Stomach (tissue), 4 donors: ENCODE data around the gene LAMB1.
"Not testable (repeated sequence)": the region's sequence is repeated elsewhere in the genome, so short reads cannot be mapped to it uniquely, and the experiment has no call there.

Source experiments
- CTCF ChIP-seq, 7 experiments: fragments of 450-650 bp in 4 of 7; fragments of 200-600 bp in 3 of 7; sonication (generic) in 3 of 7; IDR thresholded peaks; one replicate each; pipeline ENCODE4 v1.5.1; 2016 to 2019; ENCODE audit warnings: antibody characterized with exemption in 7 of 7, control low read depth in 2 of 7, mild to moderate bottlenecking in 1 of 7
- EP300 ChIP-seq: sonication (generic); formaldehyde crosslinking; IDR thresholded peaks from one replicate; pipeline ENCODE4 v1.6.1; 2017; ENCODE audit warnings: antibody characterized with exemption
- POLR2AphosphoS5 ChIP-seq, 3 donors: sonication (generic); formaldehyde crosslinking; IDR thresholded peaks; one replicate each; pipeline ENCODE4 v1.6.1; 2016; ENCODE audit warnings: antibody characterized with exemption in 3 of 3

DNA sequence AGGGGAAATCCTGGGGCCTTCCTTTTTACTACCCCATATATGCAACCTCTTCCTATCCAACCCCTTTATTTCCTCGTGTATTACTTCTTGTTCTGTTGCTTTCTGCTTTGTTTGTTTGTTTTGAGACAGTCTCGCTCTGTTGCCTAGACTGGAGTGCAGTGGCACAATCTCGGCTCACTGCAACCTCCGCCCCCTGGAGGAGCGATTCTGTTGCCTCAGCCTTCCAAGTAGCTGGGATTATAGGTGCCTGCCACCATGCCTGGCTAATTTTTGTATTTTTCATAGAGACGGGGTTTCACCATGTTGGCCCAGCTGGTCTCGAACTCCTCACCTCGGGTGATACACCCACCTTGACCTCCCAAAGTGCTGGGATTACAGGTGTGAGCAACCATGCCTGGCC lies 30.3 kb upstream of the LAMB1 start:
- TF ChIP-seq EP300; CTCF (IDR thresholded peaks at IDR 0.05); POLR2AphosphoS5 (IDR thresholded peaks at IDR 0.05): not testable (repeated sequence)
